Chondrocyte (in vitro differentiated cells): ENCODE results near the gene B4GAT1. TPM values are rescaled to one million over a fixed set of nuclear protein-coding genes. Genes with fewer than 3 reads are reported as not detected.

ENCODE experiments used
- DNase-seq: peaks from one replicate; pipeline ENCODE4 v3.0.0; 2021; ENCODE audit warnings: mixed read lengths, low spot score
- H3K27ac Mint-ChIP-seq: one replicate; pipeline ENCODE4 v1.8.0; 2021; ENCODE audit warnings: mild to moderate bottlenecking, moderate library complexity, mixed read lengths; ENCODE audit not compliant: unreplicated experiment
- H3K27me3 Mint-ChIP-seq: 2 replicates; pipeline ENCODE4 v1.8.0; 2021; ENCODE audit warnings: low read depth, mixed read lengths
- H3K36me3 Mint-ChIP-seq: 2 replicates; pipeline ENCODE4 v1.8.0; 2021; ENCODE audit warnings: low read depth, mixed read lengths
- H3K4me1 Mint-ChIP-seq: 2 replicates; pipeline ENCODE4 v1.8.0; 2021; ENCODE audit warnings: low read depth, mild to moderate bottlenecking, mixed read lengths
- H3K4me3 Mint-ChIP-seq: one replicate; pipeline ENCODE4 v1.8.0; 2021; ENCODE audit warnings: mild to moderate bottlenecking, moderate library complexity, mixed read lengths; ENCODE audit not compliant: unreplicated experiment
- H3K9me3 Mint-ChIP-seq: 2 replicates; pipeline ENCODE4 v1.8.0; 2021; ENCODE audit warnings: low read depth, mixed read lengths
- CTCF ChIP-seq: fragments of 200-600 bp; sonication (generic); IDR thresholded peaks from 2 replicates; pipeline ENCODE4 v1.5.0; 2021; ENCODE audit warnings: antibody characterized with exemption, mild to moderate bottlenecking, moderate library complexity
- total RNA-seq: library from RNA; stranded (reverse); gene quantifications from 3 replicates; pipeline ENCODE4 v1.2.1, GENCODE V29; 2021

The B4GAT1 gene
- total RNA-seq, 1 donor from 2014 or later = 18.2 TPM

- Mint-ChIP-seq H3K4me3 (peak within 1 kb of the TSS; percentile 85), H3K4me1 (peaks cover 57% of the 10 kb centered on the region), H3K9me3 (peaks cover 3% of the 10 kb centered on the region), H3K27ac (peak within 1 kb of the TSS; percentile 98), H3K36me3 (peaks cover 3% of the 10 kb centered on the region), H3K27me3 (no peaks in the 10 kb centered on the region)
- DNase-seq = no peak
- no peak for TF ChIP-seq CTCF
Measured at GRCh38 chr11:66316849-66317251, 30.6 kb downstream of the B4GAT1 start, which contains the start of gene CD248. CD248 (minus strand) TSS chr11:66317044; CDS start chr11:66317027, 17 bp downstream.

GRCh38 chr11:66315921-66316811 lies 31.3 kb downstream of the B4GAT1 start:
- peak overlapping the region; percentile 53 for H3K27ac Mint-ChIP-seq
- peaks cover 57% of the 10 kb centered on the region for H3K4me1 Mint-ChIP-seq
- peaks cover 3% of the 10 kb centered on the region for H3K9me3 Mint-ChIP-seq
- H3K4me3 Mint-ChIP-seq = peak overlapping the region; percentile 85
- DNase-seq = peak; percentile 91
- peaks cover 3% of the 10 kb centered on the region for H3K36me3 Mint-ChIP-seq
- H3K27me3 Mint-ChIP-seq = no peaks in the 10 kb centered on the region
- no peak for TF ChIP-seq CTCF

- Mint-ChIP-seq H3K4me3 (peak overlapping the region; percentile 85), H3K36me3 (peaks cover 3% of the 10 kb centered on the region), H3K9me3 (peaks cover 3% of the 10 kb centered on the region), H3K27me3 (no peaks in the 10 kb centered on the region), H3K27ac (peak overlapping the region; percentile 53), H3K4me1 (peaks cover 57% of the 10 kb centered on the region)
- DNase-seq = no peak
- no peak for TF ChIP-seq CTCF
Measured at GRCh38 chr11:66315498-66315885, 31.9 kb downstream of the B4GAT1 start.

- Mint-ChIP-seq H3K27ac (peak overlapping the region; percentile 53), H3K36me3 (no peaks in the 10 kb centered on the region), H3K9me3 (no peaks in the 10 kb centered on the region), H3K27me3 (no peaks in the 10 kb centered on the region), H3K4me1 (peaks cover 57% of the 10 kb centered on the region), H3K4me3 (peak overlapping the region; percentile 85)
- DNase-seq = no peak
- TF ChIP-seq CTCF = no peak
Measured at GRCh38 chr11:66314561-66315497, 32.6 kb downstream of the B4GAT1 start.

GRCh38 chr11:66314186-66314501 lies 33.3 kb downstream of the B4GAT1 start:
- Mint-ChIP-seq H3K9me3 (no peaks in the 10 kb centered on the region), H3K27me3 (no peaks in the 10 kb centered on the region), H3K27ac (peak overlapping the region; percentile 99), H3K4me1 (peaks cover 56% of the 10 kb centered on the region), H3K36me3 (no peaks in the 10 kb centered on the region), H3K4me3 (peak overlapping the region; percentile 85)
- no peak for TF ChIP-seq CTCF
- DNase-seq = no peak
